HL-60/S4 treated with phorbol 12-myristate 13-acetate at 8.2 ng/mL for 4 days and 3 days (cell line): Measurements from ENCODE around the gene RBM26.
"Not testable (repeated sequence)": the region's sequence is repeated elsewhere in the genome, so short reads cannot be mapped to it uniquely, and the experiment has no call there.

Source experiments
- in situ Hi-C: fragments of 300-500 bp; cut with MboI; formaldehyde crosslinking; loops from 2 replicates; pipeline ENCODE4 v1.15.0; 2022; ENCODE audit warnings: low sequenced_read_pairs

RBM26 gene

DNA sequence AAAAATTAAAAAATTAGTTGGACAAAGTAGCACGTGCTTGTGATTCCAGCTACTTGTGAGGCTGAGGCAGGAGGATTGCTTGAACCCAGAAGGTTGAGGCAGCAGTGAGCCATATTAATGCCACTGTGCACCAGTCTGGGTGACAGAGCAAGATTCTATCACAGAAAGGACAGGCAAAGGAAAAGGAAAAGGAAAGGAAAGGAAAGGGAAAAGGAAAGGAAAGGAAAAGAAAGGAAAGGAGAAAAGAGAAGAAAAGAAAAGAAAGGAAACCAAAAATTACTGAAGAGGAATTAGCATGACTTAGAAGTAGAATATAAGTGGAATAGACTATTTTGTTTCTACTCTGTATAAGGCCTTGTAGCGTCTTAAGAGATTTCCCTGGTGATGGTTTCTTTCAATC lies 122.3 kb downstream of the RBM26 start:
- in situ Hi-C loops: no loop called here

DNA sequence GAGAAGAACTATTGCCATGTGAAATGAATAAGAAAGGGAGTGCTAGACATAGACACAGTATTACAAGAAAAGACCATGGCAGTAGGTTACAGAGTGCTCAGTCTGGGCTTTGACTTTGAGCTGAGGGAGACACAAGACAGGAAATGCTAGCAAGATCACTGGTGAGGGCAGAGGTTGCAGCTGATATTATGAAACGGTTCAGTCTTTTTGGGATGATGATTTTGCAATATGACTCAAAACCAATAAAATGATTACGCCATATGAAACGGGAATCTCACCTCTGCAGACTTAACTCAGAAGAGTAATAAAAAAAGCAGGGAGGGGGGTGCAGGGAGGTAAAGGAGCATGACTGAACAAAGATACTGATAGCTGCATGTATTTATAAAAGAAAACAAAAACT lies 123.1 kb downstream of the RBM26 start:
- in situ Hi-C loops: no loop called here

DNA sequence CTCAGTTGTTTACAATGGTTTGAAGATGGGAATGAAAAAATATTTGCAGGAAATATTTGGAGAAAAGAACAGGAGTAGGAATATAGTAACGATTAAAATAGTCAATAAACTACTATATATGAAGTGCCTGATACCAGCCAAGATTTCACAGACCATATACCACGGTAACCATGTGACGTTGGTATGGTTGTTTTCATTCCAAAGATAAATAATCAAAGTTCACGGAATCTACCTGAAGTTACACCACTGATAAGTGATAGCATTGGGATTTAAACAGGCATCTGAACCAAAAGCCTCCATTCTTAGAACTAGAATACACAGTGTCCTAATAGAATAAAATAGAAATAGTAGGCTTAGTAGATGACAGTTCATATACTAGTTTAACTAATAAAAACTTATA lies 123.5 kb downstream of the RBM26 start:
- in situ Hi-C loops: no loop called here

DNA sequence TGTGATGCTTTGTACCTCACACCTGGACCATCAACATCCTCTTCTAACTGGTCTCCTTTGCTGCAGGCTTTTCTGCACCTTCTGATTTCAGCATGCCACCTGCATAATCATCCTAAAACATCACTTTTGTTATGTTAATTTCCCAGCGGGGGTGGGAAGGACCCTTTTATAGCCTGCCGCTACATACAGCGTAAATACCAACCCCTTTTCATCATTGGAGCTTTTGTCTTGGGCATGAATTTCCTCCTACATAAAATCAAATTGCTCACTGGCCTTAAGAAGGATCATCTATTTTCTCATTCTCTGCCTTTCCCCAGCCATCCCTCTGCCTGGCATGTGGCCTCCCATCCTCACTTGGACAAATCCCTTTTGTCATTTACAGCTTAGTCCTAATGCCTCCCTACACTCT lies 124.7 kb downstream of the RBM26 start:
- in situ Hi-C loops: no loop called here

DNA sequence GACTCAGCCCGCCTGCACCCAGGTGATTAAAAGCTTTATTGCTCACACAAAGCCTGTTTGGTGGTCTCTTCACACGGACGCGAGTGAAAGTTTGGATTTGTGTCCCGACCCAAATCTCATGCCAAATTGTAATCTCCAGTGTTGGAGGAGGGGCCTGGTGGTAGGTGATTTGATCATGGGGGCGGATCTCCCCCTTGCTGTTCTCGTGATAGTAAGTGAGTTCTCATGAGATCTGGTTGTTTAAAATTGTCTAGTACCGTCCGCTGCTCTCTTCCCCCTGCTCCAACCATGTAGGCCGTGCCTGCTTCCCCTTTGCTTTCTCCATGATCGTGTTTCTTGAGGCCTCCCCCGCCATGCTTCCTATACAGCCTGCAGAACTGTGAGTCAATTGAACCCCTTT lies 126.3 kb downstream of the RBM26 start:
- in situ Hi-C loops: not testable (repeated sequence)

DNA sequence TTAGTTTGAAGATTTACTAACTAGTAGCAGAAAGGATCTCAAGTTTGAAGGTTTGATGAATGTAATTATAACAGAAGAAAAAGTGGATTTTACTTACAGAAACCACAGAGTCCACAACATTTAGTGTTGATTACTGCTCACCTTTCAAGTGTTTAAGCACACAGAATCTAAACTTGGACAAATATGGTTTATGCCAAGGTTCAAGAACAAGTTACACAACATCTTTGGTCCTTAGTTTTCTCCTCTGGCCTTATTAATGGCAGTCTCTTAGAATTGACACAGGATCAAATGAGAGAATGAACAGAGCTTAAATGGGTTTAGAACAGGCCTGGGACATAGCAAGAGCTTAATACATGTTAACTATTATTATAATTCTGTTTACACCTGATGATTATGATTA lies 133.0 kb downstream of the RBM26 start:
- in situ Hi-C loops: no loop called here

DNA sequence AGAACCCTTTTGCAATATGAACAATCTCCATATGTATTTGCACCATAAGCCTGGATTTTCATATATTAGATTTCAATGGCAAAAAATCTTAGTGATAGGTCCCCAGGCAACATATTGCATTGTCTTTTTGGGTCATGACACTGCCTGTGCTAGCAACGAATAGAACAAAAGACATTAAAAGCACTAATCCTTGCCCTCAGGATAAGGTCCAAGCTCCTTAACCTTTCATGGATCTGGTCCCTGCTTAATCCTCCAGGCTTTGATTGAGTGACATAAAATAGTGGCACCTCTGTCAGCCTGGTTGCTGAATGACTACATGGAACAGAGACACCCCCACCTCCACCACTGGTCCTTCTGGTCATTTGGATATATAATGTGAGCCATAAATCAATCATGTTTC lies 134.4 kb downstream of the RBM26 start:
- in situ Hi-C loops: no loop called here

DNA sequence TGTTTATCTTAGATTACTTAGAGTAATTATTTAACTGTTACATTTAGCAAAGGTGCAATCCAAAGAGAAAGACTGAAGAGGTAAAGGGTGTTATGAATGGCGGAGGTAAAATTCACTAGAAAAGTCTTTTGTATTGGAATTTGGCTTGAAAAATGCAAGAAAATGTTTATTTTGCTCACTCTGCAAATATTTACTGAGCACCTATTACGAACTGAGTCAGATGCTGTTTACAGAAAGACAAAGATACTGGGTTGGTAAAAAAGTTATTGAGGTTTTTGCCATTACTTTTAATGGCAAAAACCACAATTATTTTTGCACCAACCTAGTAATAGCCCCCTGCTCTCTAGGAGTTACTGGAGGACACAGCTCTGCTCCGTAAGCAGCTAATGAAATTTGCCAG lies 135.2 kb downstream of the RBM26 start:
- in situ Hi-C loops: no loop called here
